ENCODE results near the gene KLHL29. TPM values are rescaled to one million over a fixed set of nuclear protein-coding genes. Genes with fewer than 3 reads are reported as not detected.

The KLHL29 gene
- total RNA-seq, 1 experiment from 2014 or later: 2.4 TPM

GRCh38 chr2:23520256-23520655, 135.3 kb downstream of the KLHL29 start:
- Mint-ChIP-seq H3K36me3 (ENCODE audit: insufficient read depth in 1 of 3, low read depth in 3 of 3) (no peaks in the 10 kb centered on the region), H3K27me3 (ENCODE audit: low read depth) (peaks cover 3% of the 10 kb centered on the region), H3K4me3 (no peak overlapping the region), H3K9me3 (no peaks in the 10 kb centered on the region), H3K27ac (peak overlapping the region in 1 of 3 experiments; percentile 52; a peak in 1 of 7 replicates), H3K4me1 (peaks cover 37 to 46% of the 10 kb centered on the region in 2 experiments)
- Histone ChIP-seq H3K14ac (ENCODE audit: insufficient read depth, low read length) (no peak overlapping the region), H3K79me2 (ENCODE audit: insufficient read depth, low read length) (no peaks in the 10 kb centered on the region), H3K23ac (ENCODE audit: insufficient read length, low read depth, low read length) (no peak overlapping the region), H4K8ac (replicated peaks; ENCODE audit: insufficient read length, low read depth, low read length) (no peak overlapping the region), H3K27ac (ENCODE audit: insufficient read length, low read depth, low read length) (no peak overlapping the region), H3K9ac (ENCODE audit: extremely low read depth, insufficient read length, low read length) (no peak overlapping the region), H3K4me2 (ENCODE audit: insufficient read depth, insufficient read length, low read length) (no peak overlapping the region), H4K5ac (ENCODE audit: insufficient read length, low read depth, low read length) (no peak overlapping the region), H4K20me1 (ENCODE audit: control insufficient read depth, insufficient read depth, insufficient read length) (no peaks in the 10 kb centered on the region), H2BK20ac (ENCODE audit: low read depth, low read length, poor library complexity, severe bottlenecking) (no peak overlapping the region), H3K18ac (ENCODE audit: insufficient read length, low read depth, low read length) (no peak overlapping the region), H2BK15ac (ENCODE audit: low read depth, low read length) (no peak overlapping the region), H3K56ac (ENCODE audit: insufficient read length, low read depth, low read length) (no peak overlapping the region), H4K91ac (ENCODE audit: insufficient read length, low read depth, low read length) (no peak overlapping the region), H3K4ac (ENCODE audit: low read depth, low read length) (no peak overlapping the region), H2BK12ac (ENCODE audit: insufficient read length, low read depth, low read length) (no peak overlapping the region), H3K4me1 (ENCODE audit: insufficient read depth, low read length) (peaks cover 6% of the 10 kb centered on the region), H2BK5ac (ENCODE audit: insufficient read length, low read length) (no peak overlapping the region), H3K9me3 (ENCODE audit: control insufficient read depth, low read depth, low read length) (no peaks in the 10 kb centered on the region), H3K23me2 (ENCODE audit: insufficient read length, low read depth, low read length, poor library complexity, severe bottlenecking) (no peaks in the 10 kb centered on the region), H3K79me1 (ENCODE audit: insufficient read depth, low read depth, low read length, poor library complexity, severe bottlenecking) (no peaks in the 10 kb centered on the region), H2AFZ (ENCODE audit: low read length) (no peak overlapping the region), H2BK120ac (ENCODE audit: low read depth, low read length, poor library complexity, severe bottlenecking) (no peak overlapping the region), H2AK5ac (ENCODE audit: insufficient read length, low read length) (no peak overlapping the region), H3T11ph (ENCODE audit: low read length) (no peak overlapping the region), H3K27me3 (ENCODE audit: insufficient read depth, low read length) (no peaks in the 10 kb centered on the region)
- no peak for DNase-seq
- TF ChIP-seq CTCF (conservative IDR thresholded peaks at IDR 0.05): no peak
- no CpG with 5 or more reads among the region's 5 CpGs for WGBS (ENCODE audit: extremely low coverage, insufficient read length, low lambda C conversion rate)
